Measurements from ENCODE around the gene RNASEH1. TPM values are rescaled to one million over a fixed set of nuclear protein-coding genes. Genes with fewer than 3 reads are reported as not detected.

Gene RNASEH1
- total and polyA plus RNA-seq, 2 of the 8 experiments (the other 6 are each of a cell fraction or from before 2014, with no cell fraction given), result 11.7 to 42.7 TPM

- H3K56ac ChIP-seq (replicated peaks; ENCODE audit: insufficient read length, low read depth, low read length), result no peak overlapping the region
- H3K79me2 ChIP-seq (ENCODE audit: control insufficient read depth in 1 of 2, insufficient read depth in 2 of 2, low read length in 2 of 2), result 0 out of 4 replicates have a peak, but pooled peaks cover 0 to 3% of the 10 kb centered on the region in 2 experiments
- no peak overlapping the region for H2AFZ ChIP-seq (ENCODE audit: low read length)
- H3K4ac ChIP-seq (replicated peaks; ENCODE audit: insufficient read length, low read depth, low read length), result no peak overlapping the region
- FAIRE-seq (no peak), DNase-seq (ENCODE audit: low read depth in 1 of 2, low spot score in 2 of 2) (no peak)
- H4K8ac ChIP-seq (ENCODE audit: extremely low read depth, insufficient read depth, low read length), result no peak overlapping the region
- H3K14ac ChIP-seq (ENCODE audit: insufficient read length), result no peak overlapping the region
- no peak overlapping the region for H4K91ac ChIP-seq (replicated peaks; ENCODE audit: insufficient read length, low read length)
- no peak overlapping the region for H3K27ac ChIP-seq (ENCODE audit: low read depth, low read length)
- H3K9ac ChIP-seq (replicated peaks in 1 of 4; ENCODE audit: extremely low read depth in 1 of 4, low read depth in 3 of 4, low read length in 3 of 4), result no peak overlapping the region
- WGBS, 2 experiments (ENCODE audit: extremely low coverage in 1 of 2, insufficient coverage in 1 of 2, insufficient read length in 1 of 2, insufficient replicate concordance in 2 of 2, low coverage in 1 of 2, low lambda C conversion rate in 2 of 2, missing lambda C conversion rate in 1 of 2), result 79% methylated on average over 6 of the region's 6 CpGs; no CpG with 5 or more reads in 1 of the 2 experiments
- peaks cover 0 to 2% of the 10 kb centered on the region in 2 experiments for H4K20me1 ChIP-seq (replicated peaks in 1 of 2; ENCODE audit: control insufficient read depth in 1 of 2, insufficient read depth in 2 of 2, low read length in 2 of 2)
- no peak overlapping the region for H3K4me3 ChIP-seq (ENCODE audit: extremely low read depth in 1 of 4, insufficient read depth in 2 of 4, low read depth in 3 of 4, low read length in 4 of 4)
- no peak overlapping the region for H4K5ac ChIP-seq (ENCODE audit: insufficient read length, low read depth, low read length)
- H2BK12ac ChIP-seq (ENCODE audit: low read depth, low read length), result no peak overlapping the region
- H3K4me2 ChIP-seq (ENCODE audit: insufficient read depth in 1 of 2, low read depth in 2 of 2, low read length in 2 of 2), result no peak overlapping the region
- no peaks in the 10 kb centered on the region for H3K4me1 ChIP-seq (replicated peaks in 1 of 4; ENCODE audit: control insufficient read depth in 3 of 4, insufficient read depth in 4 of 4, low read length in 3 of 4)
- no peak overlapping the region for H2BK20ac ChIP-seq (ENCODE audit: low read length)
- no peak overlapping the region for H2BK5ac ChIP-seq (ENCODE audit: low read depth, low read length)
- H2BK15ac ChIP-seq (ENCODE audit: low read length), result no peak overlapping the region
- no peak overlapping the region for H3K18ac ChIP-seq (ENCODE audit: extremely low read depth, low read length)
- no peaks in the 10 kb centered on the region for H3K27me3 ChIP-seq (replicated peaks in 1 of 4; ENCODE audit: control insufficient read depth in 3 of 4, extremely low read depth in 1 of 4, insufficient read depth in 3 of 4, low read length in 3 of 4)
- H3K23ac ChIP-seq (ENCODE audit: insufficient read length), result no peak overlapping the region
- no peaks in the 10 kb centered on the region for H3K9me3 ChIP-seq (ENCODE audit: insufficient read depth in 2 of 2, low read depth in 1 of 2, low read length in 1 of 2)
- H3K23me2 ChIP-seq (ENCODE audit: low read depth, low read length), result no peaks in the 10 kb centered on the region
- H3K79me1 ChIP-seq (ENCODE audit: low read depth, low read length), result no peaks in the 10 kb centered on the region; the same call in 1 of the 2 replicates
- no peak overlapping the region for H2BK120ac ChIP-seq (replicated peaks; ENCODE audit: low read depth, low read length)
- H2AK5ac ChIP-seq (ENCODE audit: low read depth, low read length), result no peak overlapping the region
- ChIA-PET POLR2A (ENCODE audit: partially characterized antibody) (interaction anchor here (1.0 to 19.5 kb wide), 2 partner anchors 16 to 22 kb away, joined by 3 to 373 read pairs; partner anchors contain the start of gene RPS7), CTCF (ENCODE audit: partially characterized antibody) (interaction anchor here (1.2 to 1.3 kb wide), 3 partner anchors 9 to 29 kb away, joined by 3 to 4 read pairs (median 3); no protein-coding TSS in a partner anchor)
- H3K36me3 ChIP-seq (ENCODE audit: control insufficient read depth in 2 of 4, insufficient read depth in 4 of 4, low read length in 3 of 4), result peaks cover 0 to 7% (median 0%) of the 10 kb centered on the region in 4 experiments; a peak in 2 of 8 replicates
- TF ChIP-seq BACH1 (IDR thresholded peaks at IDR 0.05; ENCODE audit: low read length), result no peak
- TF ChIP-seq EZH2 (IDR thresholded peaks at IDR 0.05; ENCODE audit: low read depth, low read length, severe bottlenecking), result no peak
- TF ChIP-seq, protein P1, sequence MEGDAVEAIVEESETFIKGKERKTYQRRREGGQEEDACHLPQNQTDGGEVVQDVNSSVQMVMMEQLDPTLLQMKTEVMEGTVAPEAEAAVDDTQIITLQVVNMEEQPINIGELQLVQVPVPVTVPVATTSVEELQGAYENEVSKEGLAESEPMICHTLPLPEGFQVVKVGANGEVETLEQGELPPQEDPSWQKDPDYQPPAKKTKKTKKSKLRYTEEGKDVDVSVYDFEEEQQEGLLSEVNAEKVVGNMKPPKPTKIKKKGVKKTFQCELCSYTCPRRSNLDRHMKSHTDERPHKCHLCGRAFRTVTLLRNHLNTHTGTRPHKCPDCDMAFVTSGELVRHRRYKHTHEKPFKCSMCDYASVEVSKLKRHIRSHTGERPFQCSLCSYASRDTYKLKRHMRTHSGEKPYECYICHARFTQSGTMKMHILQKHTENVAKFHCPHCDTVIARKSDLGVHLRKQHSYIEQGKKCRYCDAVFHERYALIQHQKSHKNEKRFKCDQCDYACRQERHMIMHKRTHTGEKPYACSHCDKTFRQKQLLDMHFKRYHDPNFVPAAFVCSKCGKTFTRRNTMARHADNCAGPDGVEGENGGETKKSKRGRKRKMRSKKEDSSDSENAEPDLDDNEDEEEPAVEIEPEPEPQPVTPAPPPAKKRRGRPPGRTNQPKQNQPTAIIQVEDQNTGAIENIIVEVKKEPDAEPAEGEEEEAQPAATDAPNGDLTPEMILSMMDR (IDR thresholded peaks at IDR 0.05; ENCODE audit: control extremely low read depth in 1 of 3, insufficient read depth in 1 of 3, low read depth in 1 of 3, low read length in 3 of 3), result no peak
- TF ChIP-seq SP2 (IDR thresholded peaks at IDR 0.05; ENCODE audit: low read length), result no peak
Observed at GRCh38 chr2:3565117-3565516, 7.0 kb upstream of the RNASEH1 start.

Measured in H1 (cell line).